Measurements from ENCODE around the gene PRUNE2.

Gene PRUNE2

GRCh38 chr9:76927540-76928240 is 21.8 kb upstream of the PRUNE2 start:
- no peak for TF ChIP-seq CTCF (IDR thresholded peaks at IDR 0.05; ENCODE audit: control extremely low read depth, extremely low read depth, low read depth, missing control alignments)
- no peak for DNase-seq (ENCODE audit: extremely low spot score)
- ChIA-PET POLR2A (no interaction called here), CTCF (interaction anchor here (1.1 to 1.5 kb wide), 2 partner anchors 10 to 11 kb away, joined by 4 read pairs; no protein-coding TSS in a partner anchor)

GRCh38 chr9:76926846-76927245 is 20.9 kb upstream of the PRUNE2 start:
- no peak for DNase-seq (ENCODE audit: extremely low spot score)
- ChIA-PET POLR2A (no interaction called here), CTCF (interaction anchor here (1.5 kb wide), 1 partner anchor 10 kb away, joined by 4 read pairs; no protein-coding TSS in a partner anchor)
- TF ChIP-seq CTCF (IDR thresholded peaks at IDR 0.05; ENCODE audit: control extremely low read depth, extremely low read depth, low read depth, missing control alignments): no peak

GRCh38 chr9:76926324-76926741 is 20.4 kb upstream of the PRUNE2 start:
- no peak for TF ChIP-seq CTCF (IDR thresholded peaks at IDR 0.05; ENCODE audit: control extremely low read depth, extremely low read depth, low read depth, missing control alignments)
- POLR2A ChIA-PET: no interaction called here
- CTCF ChIA-PET: no interaction called here
- DNase-seq (ENCODE audit: extremely low spot score): no peak

- no peak for DNase-seq (ENCODE audit: extremely low spot score)
- CTCF ChIA-PET: interaction anchor here (1.3 kb wide), 1 partner anchor 9 kb away, joined by 4 read pairs; no protein-coding TSS in a partner anchor
- TF ChIP-seq CTCF (IDR thresholded peaks at IDR 0.05; ENCODE audit: control extremely low read depth, extremely low read depth, low read depth, missing control alignments): no peak
- POLR2A ChIA-PET: no interaction called here
Measured at GRCh38 chr9:76921165-76921564, 15.3 kb upstream of the PRUNE2 start.

- CTCF ChIA-PET: interaction anchor here (1.9 kb wide), 1 partner anchor 10 kb away, joined by 4 read pairs; no protein-coding TSS in a partner anchor
- TF ChIP-seq CTCF (IDR thresholded peaks at IDR 0.05; ENCODE audit: control extremely low read depth, extremely low read depth, low read depth, missing control alignments): no peak
- no peak for DNase-seq (ENCODE audit: extremely low spot score)
- POLR2A ChIA-PET: no interaction called here
Measured at GRCh38 chr9:76917299-76917698, 11.4 kb upstream of the PRUNE2 start.

GRCh38 chr9:76916231-76916630 is 10.3 kb upstream of the PRUNE2 start:
- TF ChIP-seq CTCF (IDR thresholded peaks at IDR 0.05; ENCODE audit: control extremely low read depth, extremely low read depth, low read depth, missing control alignments): no peak
- ChIA-PET CTCF (interaction anchor here (1.9 kb wide), 1 partner anchor 11 kb away, joined by 4 read pairs; no protein-coding TSS in a partner anchor), POLR2A (no interaction called here)
- no peak for DNase-seq (ENCODE audit: extremely low spot score)

Data from GM10248 (cell line).